DOHH2 (cell line): ENCODE results near the gene CPED1.

Source experiments
- H3F3A ChIP-seq: fragments of 200-600 bp; sonication (generic), shearing (Covaris generic); 2 replicates; pipeline ENCODE4 v1.6.0; 2016; ENCODE audit warnings: antibody characterized with exemption, mild to moderate bottlenecking; ENCODE audit not compliant: control insufficient read depth, insufficient read depth
- H3K27ac ChIP-seq: fragments of 200-600 bp; sonication (generic); 2 replicates; pipeline ENCODE4 v1.5.1; 2014; ENCODE audit warnings: low read depth, mild to moderate bottlenecking, low read length, moderate library complexity
- H3K27me3 ChIP-seq: fragments of 200-600 bp; sonication (generic); 2 replicates; pipeline ENCODE4 v1.6.1; 2014; ENCODE audit warnings: mild to moderate bottlenecking, low read length, mixed read lengths; ENCODE audit not compliant: control insufficient read depth
- H3K36me3 ChIP-seq: fragments of 200-600 bp; sonication (generic); 2 replicates; pipeline ENCODE4 v1.6.1; 2014; ENCODE audit warnings: mild to moderate bottlenecking, low read length, moderate library complexity, mixed read lengths; ENCODE audit not compliant: control insufficient read depth
- H3K4me1 ChIP-seq: fragments of 200-600 bp; sonication (generic); 2 replicates; pipeline ENCODE4 v1.6.1; 2014; ENCODE audit warnings: mild to moderate bottlenecking, low read length, mixed read lengths; ENCODE audit not compliant: control insufficient read depth
- H3K4me2 ChIP-seq: fragments of 200-600 bp; sonication (generic); 2 replicates; pipeline ENCODE4 v1.6.0; 2014; ENCODE audit warnings: mild to moderate bottlenecking, low read length, moderate library complexity
- H3K4me3 ChIP-seq: fragments of 200-600 bp; sonication (generic); 2 replicates; pipeline ENCODE4 v1.5.1; 2014; ENCODE audit warnings: mild to moderate bottlenecking, low read length, mixed read lengths
- H3K79me2 ChIP-seq: fragments of 200-600 bp; sonication (generic); 2 replicates; pipeline ENCODE4 v1.6.1; 2014; ENCODE audit warnings: mild to moderate bottlenecking, low read length, mixed read lengths; ENCODE audit not compliant: control insufficient read depth
- H3K9me2 ChIP-seq: fragments of 200-600 bp; sonication (generic); replicated peaks from 2 replicates; pipeline ENCODE4 v1.6.1; 2014; ENCODE audit warnings: mild to moderate bottlenecking, low read length, mixed read lengths; ENCODE audit not compliant: control insufficient read depth
- H3K9me3 ChIP-seq: fragments of 200-600 bp; sonication (generic); 2 replicates; pipeline ENCODE4 v1.6.1; 2014; ENCODE audit warnings: antibody characterized with exemption, low read length, mixed read lengths; ENCODE audit not compliant: control insufficient read depth, insufficient read depth
- H4K20me1 ChIP-seq: fragments of 200-600 bp; sonication (generic); 2 replicates; pipeline ENCODE4 v1.6.0; 2014; ENCODE audit warnings: low read depth, mild to moderate bottlenecking, antibody characterized with exemption, low read length, moderate library complexity; ENCODE audit not compliant: control insufficient read depth, insufficient read depth
- EZH2phosphoT487 ChIP-seq: fragments of 200-600 bp; sonication (generic); IDR thresholded peaks from 2 replicates; pipeline ENCODE4 v1.6.1; 2017; ENCODE audit warnings: borderline replicate concordance, mild to moderate bottlenecking, antibody characterized with exemption, low read length, moderate library complexity, mixed read lengths
- TF ChIP-seq, protein P1 (sequence below): fragments of 200-600 bp; sonication (generic); IDR thresholded peaks from one replicate; pipeline ENCODE4 v1.5.1; 2014; ENCODE audit warnings: antibody characterized with exemption, mild to moderate bottlenecking, low read depth, low read length; ENCODE audit not compliant: poor library complexity, severe bottlenecking

CPED1 gene

DNA sequence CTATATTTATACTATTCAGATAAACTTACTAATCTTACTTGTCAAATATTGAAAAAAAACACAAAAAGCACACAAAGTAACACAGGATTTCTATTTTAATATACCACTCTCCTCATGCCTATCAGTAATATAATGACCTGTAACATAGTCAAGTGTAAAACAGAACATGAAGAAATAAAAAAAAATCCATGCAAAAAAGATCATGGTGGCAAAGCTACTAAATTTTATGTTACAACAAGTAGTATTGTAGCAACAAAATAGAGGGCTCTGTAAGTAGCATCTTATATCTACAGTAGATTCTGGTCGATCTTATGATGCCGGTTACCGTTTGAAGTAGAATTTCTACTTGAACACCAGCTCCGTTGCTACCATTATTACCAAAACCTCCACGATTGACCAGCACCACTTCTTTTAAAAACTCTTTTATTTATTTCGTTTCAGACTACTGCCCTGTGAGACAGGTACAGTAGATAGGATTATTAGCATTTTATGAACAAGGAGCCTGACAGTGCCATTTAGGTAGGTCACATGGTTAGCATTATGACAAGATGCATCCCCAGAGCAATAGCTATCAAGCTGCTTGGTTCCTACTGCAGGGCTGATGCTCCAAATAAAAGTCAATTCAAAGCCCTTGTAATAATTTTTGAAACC is 2.1 kb downstream of the CPED1 start:
- H3K27ac ChIP-seq, result no peak overlapping the region
- H4K20me1 ChIP-seq, result no peaks in the 10 kb centered on the region
- H3F3A ChIP-seq, result no peaks in the 10 kb centered on the region
- H3K9me2 ChIP-seq, result no peaks in the 10 kb centered on the region
- H3K4me1 ChIP-seq, result peaks cover 33% of the 10 kb centered on the region
- no peaks in the 10 kb centered on the region for H3K79me2 ChIP-seq
- H3K4me2 ChIP-seq, result no peak overlapping the region
- TF ChIP-seq, protein P1, sequence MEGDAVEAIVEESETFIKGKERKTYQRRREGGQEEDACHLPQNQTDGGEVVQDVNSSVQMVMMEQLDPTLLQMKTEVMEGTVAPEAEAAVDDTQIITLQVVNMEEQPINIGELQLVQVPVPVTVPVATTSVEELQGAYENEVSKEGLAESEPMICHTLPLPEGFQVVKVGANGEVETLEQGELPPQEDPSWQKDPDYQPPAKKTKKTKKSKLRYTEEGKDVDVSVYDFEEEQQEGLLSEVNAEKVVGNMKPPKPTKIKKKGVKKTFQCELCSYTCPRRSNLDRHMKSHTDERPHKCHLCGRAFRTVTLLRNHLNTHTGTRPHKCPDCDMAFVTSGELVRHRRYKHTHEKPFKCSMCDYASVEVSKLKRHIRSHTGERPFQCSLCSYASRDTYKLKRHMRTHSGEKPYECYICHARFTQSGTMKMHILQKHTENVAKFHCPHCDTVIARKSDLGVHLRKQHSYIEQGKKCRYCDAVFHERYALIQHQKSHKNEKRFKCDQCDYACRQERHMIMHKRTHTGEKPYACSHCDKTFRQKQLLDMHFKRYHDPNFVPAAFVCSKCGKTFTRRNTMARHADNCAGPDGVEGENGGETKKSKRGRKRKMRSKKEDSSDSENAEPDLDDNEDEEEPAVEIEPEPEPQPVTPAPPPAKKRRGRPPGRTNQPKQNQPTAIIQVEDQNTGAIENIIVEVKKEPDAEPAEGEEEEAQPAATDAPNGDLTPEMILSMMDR, result no peak
- TF ChIP-seq EZH2phosphoT487, result no peak
- H3K4me3 ChIP-seq, result no peak overlapping the region
- no peaks in the 10 kb centered on the region for H3K36me3 ChIP-seq
- H3K9me3 ChIP-seq, result no peaks in the 10 kb centered on the region
- peaks cover 39% of the 10 kb centered on the region for H3K27me3 ChIP-seq

DNA sequence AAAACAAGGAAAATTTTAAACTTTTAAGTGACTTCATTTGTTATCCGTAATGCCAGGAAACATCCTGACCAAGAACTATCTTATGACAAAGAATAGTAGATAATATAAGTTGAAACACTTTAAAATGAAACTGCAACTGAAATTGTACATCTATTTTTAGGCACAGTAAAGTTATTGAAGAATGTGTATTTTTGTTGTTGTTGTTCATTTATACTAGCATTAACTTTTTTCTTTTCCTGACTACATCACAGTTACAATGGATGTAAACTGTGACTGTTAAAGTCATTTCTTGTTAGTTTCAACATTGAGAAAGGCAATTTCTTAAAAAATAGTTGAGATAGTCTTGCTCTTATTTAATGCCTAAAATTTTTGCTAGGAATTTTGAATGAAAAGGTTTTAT is 2.6 kb downstream of the CPED1 start:
- Histone ChIP-seq H3K36me3 (no peaks in the 10 kb centered on the region), H4K20me1 (no peaks in the 10 kb centered on the region), H3K4me1 (peaks cover 39% of the 10 kb centered on the region), H3K79me2 (no peaks in the 10 kb centered on the region), H3K4me2 (no peak overlapping the region), H3K4me3 (no peak overlapping the region), H3K27me3 (peaks cover 39% of the 10 kb centered on the region), H3K27ac (no peak overlapping the region), H3K9me3 (no peaks in the 10 kb centered on the region), H3K9me2 (no peaks in the 10 kb centered on the region), H3F3A (no peaks in the 10 kb centered on the region)
- no peak for TF ChIP-seq EZH2phosphoT487
- TF ChIP-seq, protein P1, result no peak

DNA sequence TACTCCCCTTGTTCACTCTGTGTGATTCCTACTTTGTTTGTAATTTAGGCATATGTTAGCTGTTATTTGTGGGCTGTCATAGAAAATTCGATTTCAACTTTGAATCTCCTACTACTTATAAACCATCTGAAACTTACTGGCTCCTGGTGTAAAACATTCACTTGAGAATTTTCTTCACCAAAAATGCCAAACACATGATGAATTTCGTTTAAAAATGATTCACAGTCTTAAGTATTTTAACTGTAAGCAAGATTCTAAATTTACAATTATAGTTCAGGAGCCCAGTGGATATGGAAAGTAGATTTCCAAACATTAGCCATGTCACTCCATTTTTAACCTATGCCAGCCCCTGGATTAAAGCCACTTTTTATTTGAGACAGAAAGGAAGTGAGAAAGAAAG is 3.1 kb downstream of the CPED1 start:
- no peaks in the 10 kb centered on the region for H3K36me3 ChIP-seq
- peaks cover 39% of the 10 kb centered on the region for H3K27me3 ChIP-seq
- H4K20me1 ChIP-seq, result no peaks in the 10 kb centered on the region
- peaks cover 43% of the 10 kb centered on the region for H3K4me1 ChIP-seq
- no peaks in the 10 kb centered on the region for H3K79me2 ChIP-seq
- H3K9me2 ChIP-seq, result no peaks in the 10 kb centered on the region
- H3K27ac ChIP-seq, result no peak overlapping the region
- H3K9me3 ChIP-seq, result no peaks in the 10 kb centered on the region
- no peak overlapping the region for H3K4me3 ChIP-seq
- no peak for TF ChIP-seq EZH2phosphoT487
- TF ChIP-seq, protein P1, result no peak
- H3K4me2 ChIP-seq, result no peak overlapping the region
- no peaks in the 10 kb centered on the region for H3F3A ChIP-seq
